Activated B cell treated with CpG ODN at 0.5 μM for 24 hours (primary cell): ENCODE measurements around the gene S100A1. TPM values are rescaled to one million over a fixed set of nuclear protein-coding genes. Genes with fewer than 3 reads are reported as not detected.
"Not testable (repeated sequence)": the region's sequence is repeated elsewhere in the genome, so short reads cannot be mapped to it uniquely, and the experiment has no call there.

Experiments
- ATAC-seq: fragments of 200-7000 bp; cut with Tn5 transposase; one replicate; pipeline ENCODE4 v1.10.0; 2021; ENCODE audit warnings: low read depth, mild to moderate bottlenecking, moderate library complexity
- CTCF ChIA-PET: fragments of 350-600 bp; sonication (Branson Sonifier 250); formaldehyde crosslinking; loops from one replicate; lab custom pipeline; 2021; ENCODE audit warnings: antibody characterized with exemption; lab: Charles Lee
- POLR2A ChIA-PET: fragments of 350-600 bp; sonication (Branson Sonifier 250); formaldehyde crosslinking; loops from one replicate; lab custom pipeline; 2021; ENCODE audit warnings: antibody characterized with exemption; lab: Charles Lee
- DNase-seq: peaks from one replicate; pipeline ENCODE4 v3.0.0; 2022
- H3K27ac Mint-ChIP-seq: one replicate; pipeline ENCODE4 v1.8.0; 2020; ENCODE audit warnings: mixed read lengths
- H3K27me3 Mint-ChIP-seq: one replicate; pipeline ENCODE4 v1.8.0; 2021; ENCODE audit warnings: mixed read lengths
- H3K36me3 Mint-ChIP-seq: one replicate; pipeline ENCODE4 v1.8.0; 2021; ENCODE audit warnings: low read depth, mixed read lengths
- H3K4me1 Mint-ChIP-seq: one replicate; pipeline ENCODE4 v1.8.0; 2021; ENCODE audit warnings: mixed read lengths
- H3K4me3 Mint-ChIP-seq: one replicate; pipeline ENCODE4 v1.8.0; 2020; ENCODE audit warnings: mild to moderate bottlenecking, mixed read lengths
- H3K9me3 Mint-ChIP-seq: one replicate; pipeline ENCODE4 v1.8.0; 2020; ENCODE audit warnings: mixed read lengths
- intact Hi-C: fragments of 100-400 bp; cut with micrococcal nuclease; formaldehyde crosslinking; loops from one replicate; pipeline ENCODE4 v1.15.1; 2024
- total RNA-seq: library from RNA; stranded (reverse); gene quantifications from 2 replicates; pipeline ENCODE4 v1.2.3, GENCODE V29; 2022
- TF ChIP-seq, protein P1 (sequence below): fragments of 200-600 bp; IDR thresholded peaks from one replicate; pipeline ENCODE4 v1.8.0; 2022; ENCODE audit warnings: antibody characterized with exemption, mild to moderate bottlenecking

Gene S100A1
- total RNA-seq, 1 donor from 2014 or later = 0.31 TPM

DNA sequence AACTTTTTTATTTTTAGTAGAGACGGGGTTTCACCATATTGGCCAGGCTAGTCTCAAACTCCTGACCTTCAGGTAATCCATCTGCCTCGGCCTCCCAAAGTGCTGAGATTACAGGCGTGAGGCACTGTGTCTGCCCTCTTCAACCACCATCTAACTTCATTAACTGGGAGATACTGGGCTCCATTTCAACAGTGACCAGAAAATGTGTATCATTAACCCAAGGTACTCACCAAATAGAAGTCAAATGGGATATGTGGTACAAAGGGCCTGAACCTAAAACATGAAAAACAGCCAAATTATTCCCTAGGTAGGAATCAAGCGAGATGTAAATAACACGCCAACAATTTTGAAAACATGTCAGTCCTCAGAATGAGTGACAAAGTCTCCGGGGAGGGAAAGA, 41.4 kb downstream of the S100A1 start:
- H3K4me3 Mint-ChIP-seq = no peak overlapping the region
- peaks cover 56% of the 10 kb centered on the region for H3K36me3 Mint-ChIP-seq
- H3K27ac Mint-ChIP-seq = no peak overlapping the region
- intact Hi-C loops = loop anchor here (2.0 to 5.0 kb wide), 4 partner anchors 121 to 253 kb away; partner anchors contain the start of gene GATAD2B
- no peaks in the 10 kb centered on the region for H3K27me3 Mint-ChIP-seq
- TF ChIP-seq, protein P1, sequence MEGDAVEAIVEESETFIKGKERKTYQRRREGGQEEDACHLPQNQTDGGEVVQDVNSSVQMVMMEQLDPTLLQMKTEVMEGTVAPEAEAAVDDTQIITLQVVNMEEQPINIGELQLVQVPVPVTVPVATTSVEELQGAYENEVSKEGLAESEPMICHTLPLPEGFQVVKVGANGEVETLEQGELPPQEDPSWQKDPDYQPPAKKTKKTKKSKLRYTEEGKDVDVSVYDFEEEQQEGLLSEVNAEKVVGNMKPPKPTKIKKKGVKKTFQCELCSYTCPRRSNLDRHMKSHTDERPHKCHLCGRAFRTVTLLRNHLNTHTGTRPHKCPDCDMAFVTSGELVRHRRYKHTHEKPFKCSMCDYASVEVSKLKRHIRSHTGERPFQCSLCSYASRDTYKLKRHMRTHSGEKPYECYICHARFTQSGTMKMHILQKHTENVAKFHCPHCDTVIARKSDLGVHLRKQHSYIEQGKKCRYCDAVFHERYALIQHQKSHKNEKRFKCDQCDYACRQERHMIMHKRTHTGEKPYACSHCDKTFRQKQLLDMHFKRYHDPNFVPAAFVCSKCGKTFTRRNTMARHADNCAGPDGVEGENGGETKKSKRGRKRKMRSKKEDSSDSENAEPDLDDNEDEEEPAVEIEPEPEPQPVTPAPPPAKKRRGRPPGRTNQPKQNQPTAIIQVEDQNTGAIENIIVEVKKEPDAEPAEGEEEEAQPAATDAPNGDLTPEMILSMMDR = no peak
- H3K4me1 Mint-ChIP-seq = peaks cover 28% of the 10 kb centered on the region
- DNase-seq (no peak), ATAC-seq (no peak)
- POLR2A ChIA-PET = interaction anchor here (0.9 to 3.6 kb wide), 2 partner anchors 11 to 35 kb away, joined by 6 to 34 read pairs; partner anchors contain the start of genes CHTOP and SNAPIN
- CTCF ChIA-PET = interaction anchor here (0.7 kb wide), 1 partner anchor 41 kb away, joined by 3 read pairs; no protein-coding TSS in a partner anchor
- H3K9me3 Mint-ChIP-seq = no peaks in the 10 kb centered on the region

DNA sequence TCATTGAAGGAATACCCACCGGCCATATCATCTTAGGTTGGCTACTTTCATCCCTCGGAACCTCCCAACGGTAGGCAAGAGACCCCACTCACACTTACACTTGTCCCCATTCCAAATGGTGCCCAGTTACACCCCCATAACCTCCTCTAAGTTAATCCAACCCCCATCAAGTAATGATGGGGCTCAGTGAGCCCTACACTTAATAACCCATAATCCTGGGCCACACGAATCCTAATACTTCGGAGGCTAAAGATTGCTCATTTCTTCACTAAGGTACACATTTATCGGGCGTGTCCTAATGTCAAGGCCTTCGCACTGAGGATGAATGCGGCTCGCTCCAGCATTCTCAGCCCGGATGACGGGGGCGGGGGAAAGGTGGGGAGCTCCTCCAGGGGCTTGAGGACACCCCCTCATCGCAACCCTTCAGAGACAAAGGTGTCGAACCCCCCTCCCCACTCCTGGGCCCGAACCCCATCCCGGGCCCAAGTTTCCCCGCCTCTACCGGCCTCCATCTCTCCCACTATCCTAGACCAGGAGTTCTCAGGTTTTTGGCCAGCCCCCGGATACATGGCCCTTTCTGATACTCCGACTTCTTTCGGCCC, 42.1 kb downstream of the S100A1 start:
- H3K36me3 Mint-ChIP-seq = peaks cover 48% of the 10 kb centered on the region
- intact Hi-C loops = loop anchor here (2.0 to 5.0 kb wide), 4 partner anchors 120 to 252 kb away; partner anchors contain the start of gene GATAD2B
- TF ChIP-seq, protein P1 = no peak
- ATAC-seq = no peak
- DNase-seq = no peak
- peaks cover 28% of the 10 kb centered on the region for H3K4me1 Mint-ChIP-seq
- POLR2A ChIA-PET = interaction anchor here (0.7 to 3.6 kb wide), 7 partner anchors 12 to 321 kb away, joined by 3 to 34 read pairs (median 7); partner anchors contain the start of genes CHTOP, RPS27 and SNAPIN
- no peaks in the 10 kb centered on the region for H3K9me3 Mint-ChIP-seq
- CTCF ChIA-PET = interaction anchor here (0.7 to 2.6 kb wide), 2 partner anchors 42 to 98 kb away, joined by 3 to 16 read pairs; no protein-coding TSS in a partner anchor
- H3K4me3 Mint-ChIP-seq = no peak overlapping the region
- H3K27me3 Mint-ChIP-seq = no peaks in the 10 kb centered on the region
- H3K27ac Mint-ChIP-seq = no peak overlapping the region

DNA sequence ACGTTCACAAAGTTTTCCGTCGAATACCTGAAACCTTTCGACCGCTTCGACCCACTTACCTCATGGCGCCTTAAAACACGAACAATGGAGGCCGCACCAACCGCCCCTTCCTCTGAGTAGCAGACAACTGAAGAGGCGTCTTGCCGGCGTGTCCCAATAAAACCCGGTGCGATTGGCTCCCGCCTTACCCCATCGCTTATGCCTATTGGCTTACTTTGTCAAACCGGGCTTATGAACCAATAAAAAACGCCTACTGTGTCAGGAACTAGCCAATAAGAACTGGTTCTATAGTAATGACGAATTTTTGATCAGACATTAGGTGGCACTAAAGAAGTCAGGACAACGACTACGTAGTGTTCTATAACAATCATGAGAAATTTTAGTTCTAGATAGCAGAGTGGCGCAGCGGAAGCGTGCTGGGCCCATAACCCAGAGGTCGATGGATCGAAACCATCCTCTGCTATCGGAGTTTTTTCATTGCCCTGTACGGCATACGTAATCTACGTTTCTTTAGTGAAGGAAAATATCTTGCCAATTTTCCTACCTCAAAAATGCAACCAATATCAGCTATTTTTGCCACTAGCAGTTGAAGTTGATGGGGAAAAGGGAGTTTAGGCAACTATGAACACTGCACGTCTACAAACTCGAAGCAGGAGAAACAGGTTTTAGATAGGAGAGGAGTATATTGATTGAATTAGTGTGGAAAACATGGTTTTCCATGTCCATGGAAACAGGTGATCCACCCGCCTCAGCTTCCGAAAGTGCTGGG, 42.8 kb downstream of the S100A1 start, which contains the start of gene ILF2:
ILF2 (minus strand) TSS at position 135 of the 769 bp plus-strand sequence; CDS start at position 64, 71 bp downstream.
- CTCF ChIA-PET = interaction anchor here (0.6 to 2.6 kb wide), 5 partner anchors 64 to 316 kb away, joined by 3 to 16 read pairs (median 3); partner anchors contain the start of gene RAB13
- H3K27me3 Mint-ChIP-seq = no peaks in the 10 kb centered on the region
- peaks cover 28% of the 10 kb centered on the region for H3K4me1 Mint-ChIP-seq
- H3K4me3 Mint-ChIP-seq = no peak within 1 kb of the TSS
- ATAC-seq = peak; percentile 83
- POLR2A ChIA-PET = interaction anchor here (0.5 to 3.6 kb wide), 15 partner anchors 10 to 1378 kb away, joined by 3 to 34 read pairs (median 6); partner anchors contain the start of genes CHTOP, INTS3, RPS27 and SNAPIN
- peaks cover 41% of the 10 kb centered on the region for H3K36me3 Mint-ChIP-seq
- TF ChIP-seq, protein P1 = no peak
- peak; percentile 85 for DNase-seq
- intact Hi-C loops = loop anchor here (1.0 to 5.0 kb wide), 15 partner anchors 13 to 601 kb away; partner anchors contain the start of genes CHTOP, GATAD2B, HAX1 and RPS27
- no peaks in the 10 kb centered on the region for H3K9me3 Mint-ChIP-seq
- no peak within 1 kb of the TSS for H3K27ac Mint-ChIP-seq

DNA sequence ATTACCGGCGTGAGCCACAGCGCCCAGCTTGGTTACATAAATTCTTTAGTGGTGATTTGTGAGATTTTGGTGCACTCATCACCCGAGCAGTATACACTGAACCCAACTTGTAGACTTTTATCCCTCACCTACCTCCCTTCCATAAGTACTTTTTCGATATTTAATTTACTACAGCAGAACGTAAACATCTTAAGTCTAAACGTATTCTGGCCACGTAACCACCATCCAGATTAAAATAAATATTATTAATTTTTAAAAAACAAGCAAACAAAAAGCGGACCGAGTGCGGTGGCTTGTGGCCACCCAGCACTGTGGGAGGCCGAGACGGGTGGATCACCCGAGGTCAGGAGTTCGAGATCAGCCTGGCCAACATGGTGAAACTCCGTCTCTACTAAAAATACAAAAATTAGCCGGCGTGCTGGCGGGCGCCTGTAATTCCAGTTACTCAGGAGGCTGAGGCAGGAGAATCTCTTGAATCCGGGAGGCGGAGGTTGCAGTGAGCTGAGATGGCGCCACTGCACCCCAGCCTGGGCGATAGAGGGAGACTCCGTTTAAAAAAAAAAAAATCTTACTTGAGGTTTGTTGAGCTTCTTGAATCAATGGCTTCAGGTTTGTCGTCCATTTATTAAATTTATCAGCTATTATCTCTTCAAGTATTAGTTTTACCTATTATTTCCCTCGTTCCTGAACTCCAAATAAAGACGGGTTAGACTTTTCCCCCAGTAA, 43.6 kb downstream of the S100A1 start:
- peaks cover 34% of the 10 kb centered on the region for H3K36me3 Mint-ChIP-seq
- peak; percentile 32 for ATAC-seq
- not testable (repeated sequence) for H3K27me3 Mint-ChIP-seq, H3K27ac Mint-ChIP-seq, H3K9me3 Mint-ChIP-seq, H3K4me3 Mint-ChIP-seq
- DNase-seq = peak; percentile 46
- ChIA-PET CTCF (interaction anchor here (0.6 to 2.6 kb wide), 9 partner anchors 30 to 1387 kb away, joined by 3 to 16 read pairs (median 3); partner anchors contain the start of gene RAB13), POLR2A (interaction anchor here (0.6 to 3.6 kb wide), 17 partner anchors 11 to 420 kb away, joined by 3 to 34 read pairs (median 5); partner anchors contain the start of genes CHTOP, DENND4B, INTS3 and RPS27)
- H3K4me1 Mint-ChIP-seq = peaks cover 28% of the 10 kb centered on the region
- intact Hi-C loops = loop anchor here (1.0 to 5.0 kb wide), 15 partner anchors 13 to 601 kb away; partner anchors contain the start of genes CHTOP, GATAD2B, HAX1 and RPS27
